ENCODE results near the gene TAAR5. TPM values are rescaled to one million over a fixed set of nuclear protein-coding genes. Genes with fewer than 3 reads are reported as not detected.

Gene TAAR5, protein sequence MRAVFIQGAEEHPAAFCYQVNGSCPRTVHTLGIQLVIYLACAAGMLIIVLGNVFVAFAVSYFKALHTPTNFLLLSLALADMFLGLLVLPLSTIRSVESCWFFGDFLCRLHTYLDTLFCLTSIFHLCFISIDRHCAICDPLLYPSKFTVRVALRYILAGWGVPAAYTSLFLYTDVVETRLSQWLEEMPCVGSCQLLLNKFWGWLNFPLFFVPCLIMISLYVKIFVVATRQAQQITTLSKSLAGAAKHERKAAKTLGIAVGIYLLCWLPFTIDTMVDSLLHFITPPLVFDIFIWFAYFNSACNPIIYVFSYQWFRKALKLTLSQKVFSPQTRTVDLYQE
- total RNA-seq (2021; fragmentation: NEBNext Ultra II Directional; extraction: Animal tissue kit (Norgen Biotek cat#: 25700)) (not detected in 2 replicates), polyA plus RNA-seq (2011; rRNA removed) (not detected in 2 replicates), polyA minus RNA-seq (2011; rRNA and poly(A)+ RNA removed) (not detected in 2 replicates)
- polyA plus RNA-seq (2011; cell fraction: cytosol; rRNA removed) = not detected
- not detected for polyA plus RNA-seq (2011; cell fraction: nucleus; rRNA removed)
- not detected in 4 replicates for polyA plus RNA-seq (2012, experiment 1 of 2)
- polyA plus RNA-seq (2012, experiment 2 of 2) = not detected
- polyA plus RNA-seq (2013, experiment 1 of 2) = not detected
- not detected for polyA plus RNA-seq (2013, experiment 2 of 2)
- polyA minus RNA-seq (2011; cell fraction: cytosol; rRNA and poly(A)+ RNA removed) = not detected
- polyA minus RNA-seq (2011; cell fraction: nucleus; rRNA and poly(A)+ RNA removed) = not detected
- long read RNA-seq, experiment 1 = 0 reads
- long read RNA-seq, experiment 2 = 0 reads

DNA sequence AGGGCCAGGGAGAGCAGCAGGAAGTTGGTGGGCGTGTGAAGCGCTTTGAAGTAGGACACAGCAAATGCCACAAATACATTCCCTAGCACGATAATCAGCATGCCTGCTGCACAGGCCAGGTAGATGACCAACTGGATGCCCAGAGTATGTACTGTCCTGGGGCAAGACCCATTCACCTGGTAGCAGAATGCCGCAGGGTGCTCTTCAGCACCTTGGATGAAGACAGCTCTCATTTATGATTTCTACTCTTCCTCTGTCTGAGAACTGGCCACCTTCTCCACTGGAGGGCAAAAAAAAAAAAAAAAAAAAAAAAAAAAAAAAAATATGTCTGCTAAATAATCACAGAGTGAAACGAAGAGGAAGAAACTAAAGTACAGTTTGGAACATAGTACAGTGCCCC is at the start of gene TAAR5:
TAAR5 (minus strand) TSS at position 288 of the 400 bp plus-strand sequence; CDS start at position 233, 55 bp downstream.
- H4K91ac ChIP-seq (replicated peaks; ENCODE audit: insufficient read length, low read length) = no peak within 1 kb of the TSS
- H3K23ac ChIP-seq (ENCODE audit: insufficient read length) = no peak within 1 kb of the TSS
- H3K4me3 ChIP-seq (ENCODE audit: extremely low read depth in 1 of 4, insufficient read depth in 2 of 4, low read depth in 3 of 4, low read length in 4 of 4) = no peak within 1 kb of the TSS
- no peak within 1 kb of the TSS for H2BK5ac ChIP-seq (ENCODE audit: low read depth, low read length)
- CTCF ChIA-PET (ENCODE audit: partially characterized antibody) = interaction anchor here (0.6 to 1.0 kb wide), 5 partner anchors 9 to 174 kb away, joined by 3 to 4 read pairs (median 3); no protein-coding TSS in a partner anchor
- no peak within 1 kb of the TSS for H2BK120ac ChIP-seq (replicated peaks; ENCODE audit: low read depth, low read length)
- no peak for DNase-seq (ENCODE audit: low read depth in 1 of 2, low spot score in 2 of 2)
- H3K56ac ChIP-seq (replicated peaks; ENCODE audit: insufficient read length, low read depth, low read length) = no peak within 1 kb of the TSS
- H3K27ac ChIP-seq (ENCODE audit: low read depth, low read length) = no peak within 1 kb of the TSS
- H4K8ac ChIP-seq (ENCODE audit: extremely low read depth, insufficient read depth, low read length) = no peak within 1 kb of the TSS
- no peak within 1 kb of the TSS for H2BK12ac ChIP-seq (ENCODE audit: low read depth, low read length)
- H3K79me2 ChIP-seq (ENCODE audit: control insufficient read depth in 1 of 2, insufficient read depth in 2 of 2, low read length in 2 of 2) = no peaks in the 10 kb centered on the region
- no peak for FAIRE-seq
- no peaks in the 10 kb centered on the region for H3K4me1 ChIP-seq (replicated peaks in 1 of 4; ENCODE audit: control insufficient read depth in 3 of 4, insufficient read depth in 4 of 4, low read length in 3 of 4)
- no peak within 1 kb of the TSS for H3K18ac ChIP-seq (ENCODE audit: extremely low read depth, low read length)
- no peak within 1 kb of the TSS for H3K14ac ChIP-seq (ENCODE audit: insufficient read length)
- no peaks in the 10 kb centered on the region for H3K36me3 ChIP-seq (ENCODE audit: control insufficient read depth in 2 of 4, insufficient read depth in 4 of 4, low read length in 3 of 4)
- 92% methylated on average over 5 of the region's 5 CpGs; no CpG with 5 or more reads in 1 of the 2 experiments for WGBS, 2 experiments (ENCODE audit: extremely low coverage in 1 of 2, insufficient coverage in 1 of 2, insufficient read length in 1 of 2, insufficient replicate concordance in 2 of 2, low coverage in 1 of 2, low lambda C conversion rate in 2 of 2, missing lambda C conversion rate in 1 of 2)
- H3K27me3 ChIP-seq (replicated peaks in 1 of 4; ENCODE audit: control insufficient read depth in 3 of 4, extremely low read depth in 1 of 4, insufficient read depth in 3 of 4, low read length in 3 of 4) = no peaks in the 10 kb centered on the region
- no peak within 1 kb of the TSS for H2BK20ac ChIP-seq (ENCODE audit: low read length)
- POLR2A ChIA-PET (ENCODE audit: partially characterized antibody) = no interaction called here
- no peak within 1 kb of the TSS for H4K5ac ChIP-seq (ENCODE audit: insufficient read length, low read depth, low read length)
- H3K79me1 ChIP-seq (ENCODE audit: low read depth, low read length) = no peaks in the 10 kb centered on the region
- no peaks in the 10 kb centered on the region for H3K23me2 ChIP-seq (ENCODE audit: low read depth, low read length)
- no peak within 1 kb of the TSS for H2AK5ac ChIP-seq (ENCODE audit: low read depth, low read length)
- no peaks in the 10 kb centered on the region for H4K20me1 ChIP-seq (replicated peaks in 1 of 2; ENCODE audit: control insufficient read depth in 1 of 2, insufficient read depth in 2 of 2, low read length in 2 of 2)
- no peak within 1 kb of the TSS for H3K4me2 ChIP-seq (ENCODE audit: insufficient read depth in 1 of 2, low read depth in 2 of 2, low read length in 2 of 2)
- H3K9ac ChIP-seq (replicated peaks in 1 of 4; ENCODE audit: extremely low read depth in 1 of 4, low read depth in 3 of 4, low read length in 3 of 4) = no peak within 1 kb of the TSS
- no peak within 1 kb of the TSS for H3K4ac ChIP-seq (replicated peaks; ENCODE audit: insufficient read length, low read depth, low read length)
- no peak within 1 kb of the TSS for H2BK15ac ChIP-seq (ENCODE audit: low read length)
- no peak within 1 kb of the TSS; the same call in 1 of the 2 replicates for H2AFZ ChIP-seq (ENCODE audit: low read length)
- H3K9me3 ChIP-seq (ENCODE audit: insufficient read depth in 2 of 2, low read depth in 1 of 2, low read length in 1 of 2) = no peaks in the 10 kb centered on the region
- TF ChIP-seq TCF12 (IDR thresholded peaks at IDR 0.05; ENCODE audit: low read depth, low read length) (no peak), TAF7 (optimal IDR thresholded peaks at IDR 0.05; ENCODE audit: borderline replicate concordance, low read depth, low read length) (no peak), GABPA (IDR thresholded peaks at IDR 0.05; ENCODE audit: borderline replicate concordance, insufficient read depth, low read length) (no peak), EGR1 (IDR thresholded peaks at IDR 0.05; ENCODE audit: borderline replicate concordance, low read depth, low read length) (no peak), RBBP5 (IDR thresholded peaks at IDR 0.05; ENCODE audit: borderline replicate concordance, low read depth, low read length) (no peak), JUND (IDR thresholded peaks at IDR 0.05; ENCODE audit: low read length) (no peak), PHF8 (conservative IDR thresholded peaks at IDR 0.05; ENCODE audit: low read depth, low read length) (no peak), CBX8 (IDR thresholded peaks at IDR 0.05; ENCODE audit: borderline replicate concordance, low read depth, low read length) (no peak), RNF2 (IDR thresholded peaks at IDR 0.05; ENCODE audit: borderline replicate concordance, low read depth, low read length, missing control alignments, poor library complexity, severe bottlenecking) (no peak), MAFK (IDR thresholded peaks at IDR 0.05; ENCODE audit: low read depth, low read length) (no peak), SRF (IDR thresholded peaks at IDR 0.05; ENCODE audit: low read depth, low read length) (no peak)
